Activated CD4-positive, alpha-beta T cell treated with anti-CD3 and anti-CD28 coated beads, Interleukin-10, Interleukin-2, amounts not matched to agents 100 ng/mL and 50 ng/mL, durations not matched to agents 16 hours and 8 hours (primary cell): ENCODE results near the gene ABCB11.
"Not testable (repeated sequence)": the region's sequence is repeated elsewhere in the genome, so short reads cannot be mapped to it uniquely, and the experiment has no call there.

Source experiments
- DNase-seq: peaks from one replicate; pipeline ENCODE4 v3.0.0-alpha.2; 2020

The ABCB11 gene

DNA sequence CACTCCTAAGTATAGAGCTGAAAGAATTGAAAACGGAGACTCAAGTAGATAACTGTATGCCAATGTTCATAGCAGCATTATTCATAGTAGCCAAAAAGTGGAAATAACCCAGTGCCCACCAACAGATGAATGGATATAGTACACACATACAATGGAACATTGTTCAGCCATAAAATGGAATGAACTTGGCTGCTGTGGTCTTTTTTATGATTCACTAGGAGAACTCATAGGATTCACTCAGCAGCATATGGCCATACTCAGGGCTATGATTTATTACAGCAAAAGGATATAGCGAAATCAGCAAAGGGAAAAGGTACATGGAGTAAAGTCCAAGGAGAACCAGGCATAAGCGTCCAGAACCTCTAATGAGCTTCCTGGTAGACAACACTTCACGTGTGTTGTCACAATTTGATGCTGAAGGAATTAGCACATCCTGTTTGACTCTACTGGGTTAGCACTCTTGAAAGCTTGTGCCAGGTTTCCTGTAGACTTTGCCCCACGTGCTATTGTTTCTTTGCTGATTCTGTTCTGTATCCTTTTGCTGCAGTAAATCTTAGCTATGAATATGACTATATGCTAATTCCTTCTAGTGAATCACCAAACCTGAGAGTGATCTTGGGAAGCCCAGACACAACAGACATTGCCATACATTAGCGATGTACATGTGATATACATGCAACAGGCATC lies 156.6 kb downstream of the ABCB11 start:
- no peak for DNase-seq

DNA sequence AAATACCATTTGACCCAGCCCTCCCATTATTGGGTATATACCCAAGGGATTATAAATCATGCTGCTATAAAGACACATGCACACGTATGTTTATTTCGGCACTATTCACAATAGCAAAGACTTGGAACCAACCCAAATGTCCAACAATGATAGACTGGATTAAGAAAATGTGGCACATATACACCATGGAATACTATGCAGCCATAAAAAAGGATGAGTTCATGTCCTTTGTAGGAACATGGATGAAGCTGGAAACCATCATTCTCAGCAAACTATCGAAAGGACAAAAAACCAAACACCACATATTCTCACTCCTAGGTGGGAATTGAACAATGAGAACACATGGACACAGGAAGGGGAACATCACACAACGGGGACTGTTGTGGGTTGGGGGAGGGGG lies 160.3 kb downstream of the ABCB11 start:
- DNase-seq, result not testable (repeated sequence)
